GM19099 (cell line): ENCODE results near the gene ALG14.
A peak's percentile ranks its signal among the peaks of the same experiment; 100 is the strongest.

Source experiments
- POLR2A ChIP-seq: IDR thresholded peaks from 3 replicates; pipeline ENCODE4 v1.6.1; 2011; ENCODE audit warnings: low read depth; ENCODE audit not compliant: insufficient read length; ENCODE audit errors: extremely low read depth

Gene ALG14

GRCh38 chr1:94969137-94969536, 103.6 kb downstream of the ALG14 start:
- TF ChIP-seq POLR2A: no peak

GRCh38 chr1:94966033-94966432, 106.7 kb downstream of the ALG14 start:
- no peak for TF ChIP-seq POLR2A

DNA sequence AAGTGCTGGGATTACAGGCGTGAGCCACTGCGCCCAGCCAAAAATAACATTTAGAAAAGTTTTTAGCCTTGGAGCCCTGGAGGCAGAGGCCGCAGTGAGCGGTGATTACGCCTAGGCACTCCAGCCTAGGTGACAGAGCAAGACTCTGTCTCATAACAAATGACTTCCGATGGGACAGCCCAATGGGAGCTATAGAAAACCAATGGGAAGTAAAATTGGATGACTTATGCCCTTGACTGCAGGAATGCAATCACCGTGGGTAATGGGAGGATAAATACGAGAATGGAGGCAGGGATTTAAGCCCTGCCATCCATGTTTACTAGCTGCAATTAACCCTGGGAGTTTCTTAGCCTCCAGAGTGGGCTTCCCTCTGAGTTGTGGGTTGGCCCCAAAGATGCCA, 108.9 kb downstream of the ALG14 start:
- TF ChIP-seq POLR2A: no peak

- peak; percentile 40 for TF ChIP-seq POLR2A
Observed at GRCh38 chr1:94962409-94963265, 110.1 kb downstream of the ALG14 start.

DNA sequence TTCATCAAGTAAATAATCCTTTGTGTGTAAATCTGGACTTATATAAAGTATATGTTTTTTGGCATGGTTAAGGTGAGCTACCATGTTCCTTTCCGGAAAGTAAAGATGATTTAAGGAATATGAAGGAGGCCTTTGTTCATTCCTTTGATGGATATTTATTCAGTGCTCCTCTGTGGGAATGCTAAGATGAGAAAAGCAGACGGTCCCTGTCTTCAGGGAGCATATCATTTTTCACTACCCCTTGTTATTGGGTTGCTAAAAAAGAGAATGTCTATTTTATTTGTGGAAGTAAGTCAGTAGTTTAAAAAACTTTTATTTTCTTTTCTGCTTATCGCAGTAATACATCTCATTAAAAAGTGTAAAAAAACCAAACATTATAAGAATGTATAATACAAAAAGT, 110.8 kb downstream of the ALG14 start:
- TF ChIP-seq POLR2A: no peak

DNA sequence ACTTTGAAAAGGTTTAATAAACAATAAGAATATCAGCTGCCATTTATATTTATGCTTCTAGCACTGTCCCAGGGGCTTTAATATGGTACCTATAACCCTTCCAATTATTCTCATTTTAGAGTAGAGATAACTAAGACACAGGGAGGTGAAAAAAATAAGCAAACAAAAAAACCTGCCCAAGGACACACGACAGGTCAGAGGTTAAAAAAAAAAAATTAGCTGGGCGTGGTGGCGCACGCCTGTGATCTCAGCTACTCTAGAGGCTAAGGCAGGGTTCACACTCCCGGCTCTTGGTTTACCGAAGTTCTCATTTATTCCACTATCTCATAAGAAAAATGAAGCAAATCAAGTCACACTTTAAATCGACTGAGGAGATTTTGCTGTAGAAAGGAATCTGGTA, 111.2 kb downstream of the ALG14 start:
- TF ChIP-seq POLR2A: no peak

DNA sequence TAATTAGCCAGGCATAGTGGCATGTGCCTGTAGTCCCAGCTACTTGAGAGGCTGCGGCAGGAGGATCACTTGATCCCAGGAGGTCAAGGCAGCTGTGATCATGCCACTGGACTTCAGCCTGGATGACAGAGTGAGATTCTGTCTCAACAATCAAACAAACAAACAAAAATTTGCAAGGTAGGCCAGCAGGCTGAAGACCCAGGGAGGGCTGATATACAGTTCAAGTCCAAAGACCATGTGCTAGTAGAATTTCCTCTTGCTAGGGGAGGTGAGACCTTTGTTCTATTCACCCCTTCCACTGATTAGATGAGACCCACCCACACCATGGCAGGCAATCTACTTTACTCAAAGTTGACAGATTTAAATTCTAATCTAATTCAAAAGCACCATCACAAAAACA, 114.7 kb downstream of the ALG14 start:
- no peak for TF ChIP-seq POLR2A

GRCh38 chr1:94955767-94956632, 116.8 kb downstream of the ALG14 start:
- no peak for TF ChIP-seq POLR2A

DNA sequence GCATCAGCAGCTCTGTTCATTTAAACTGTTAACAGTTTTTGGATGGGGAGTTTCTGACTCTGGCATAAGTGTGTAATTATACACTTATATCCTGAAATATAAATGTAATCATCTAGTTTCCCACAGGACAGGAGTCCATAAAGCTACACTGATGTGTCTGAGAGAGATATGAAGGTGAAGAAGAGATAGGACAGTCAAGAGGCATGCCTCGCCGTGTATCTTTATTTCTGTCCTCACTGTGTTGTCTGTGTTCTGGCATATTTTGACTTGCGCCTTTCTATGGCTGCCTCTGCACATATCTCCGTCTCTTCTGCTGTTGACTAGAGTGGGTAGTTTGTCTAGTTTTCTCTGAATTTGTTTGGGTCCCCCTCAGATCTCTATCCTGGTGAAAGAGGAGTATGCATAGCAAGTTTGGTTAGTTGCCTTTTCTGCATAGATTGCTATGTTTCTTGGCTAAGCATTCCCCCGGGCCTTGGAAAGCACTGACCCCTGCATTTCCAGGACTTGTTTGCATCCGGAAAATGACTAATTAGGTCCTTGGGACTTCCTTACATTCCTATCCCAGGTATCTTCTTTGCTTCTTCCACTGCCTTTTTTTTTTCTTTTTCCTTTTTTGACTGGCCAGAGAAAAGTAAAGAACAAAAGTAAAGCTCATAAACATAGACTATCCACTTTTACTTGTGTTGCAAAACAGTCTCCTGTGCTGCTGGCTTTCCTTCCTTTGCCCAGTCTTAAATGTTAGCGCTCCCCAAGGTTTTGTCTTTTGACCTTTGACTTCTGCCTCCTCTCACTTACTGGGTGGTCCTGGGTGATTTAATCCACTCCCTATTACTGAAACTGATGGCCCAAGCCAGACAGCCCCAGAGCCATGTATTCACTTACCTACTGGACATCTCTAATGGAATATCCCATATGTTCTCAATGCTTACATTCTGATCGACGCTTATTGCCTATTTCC, 118.2 kb downstream of the ALG14 start:
- no peak for TF ChIP-seq POLR2A

DNA sequence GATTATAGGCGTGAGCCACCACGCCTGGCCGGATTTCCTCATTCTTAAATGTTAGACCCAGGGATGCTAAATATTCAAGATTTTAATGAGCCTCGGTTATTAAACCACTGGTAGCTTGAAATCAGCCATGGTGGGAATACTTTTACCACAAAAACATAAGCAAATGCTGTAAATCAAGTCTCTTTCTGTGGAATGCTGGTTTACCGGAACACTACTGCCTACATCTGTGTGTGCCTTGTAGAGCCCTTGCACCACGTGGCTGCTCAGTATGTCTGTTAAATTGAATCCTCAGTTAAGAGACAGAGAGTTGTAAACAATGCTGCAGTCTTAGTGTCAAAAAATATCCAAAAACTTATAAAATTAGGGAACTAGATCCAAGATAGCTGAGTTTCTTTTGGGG, 119.0 kb downstream of the ALG14 start:
- no peak for TF ChIP-seq POLR2A

DNA sequence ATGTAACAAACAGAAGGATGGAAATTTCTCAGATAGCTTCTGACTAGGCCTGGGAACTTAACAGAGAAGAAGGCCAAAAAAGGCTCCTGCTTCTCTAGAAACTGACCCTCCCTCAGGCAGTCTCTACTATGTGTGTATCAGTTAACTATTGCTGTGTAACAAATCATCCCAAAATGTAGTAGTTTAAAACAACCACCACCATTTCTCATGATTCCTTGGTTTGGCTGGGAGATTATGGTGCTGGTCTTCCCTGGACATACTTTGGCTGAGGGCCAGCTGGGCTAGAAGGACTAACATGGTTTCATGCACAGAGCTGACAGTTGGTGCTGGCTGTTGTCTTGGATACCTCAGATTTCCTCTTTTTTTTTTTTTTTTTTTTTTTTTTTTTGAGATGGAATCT, 119.6 kb downstream of the ALG14 start:
- TF ChIP-seq POLR2A: no peak

- no peak for TF ChIP-seq POLR2A
Observed at GRCh38 chr1:94952539-94952938, 120.2 kb downstream of the ALG14 start.

- no peak for TF ChIP-seq POLR2A
Observed at GRCh38 chr1:94951509-94952208, 121.1 kb downstream of the ALG14 start.

GRCh38 chr1:94951046-94951445, 121.7 kb downstream of the ALG14 start:
- TF ChIP-seq POLR2A: no peak
